22Rv1 (cell line): ENCODE measurements around the gene DMAC1.

Source experiments
- CTCF ChIP-seq: fragments of 450-650 bp; IDR thresholded peaks from 2 replicates; pipeline ENCODE4 v1.5.1; 2017; ENCODE audit warnings: mild to moderate bottlenecking
- ZFX ChIP-seq: fragments of 450-650 bp; IDR thresholded peaks from 2 replicates; pipeline ENCODE4 v1.6.1; 2017; ENCODE audit warnings: antibody characterized with exemption, borderline replicate concordance

GRCh38 chr9:7819984-7820383 lies 20.4 kb upstream of the DMAC1 start:
- TF ChIP-seq CTCF (no peak), ZFX (no peak)
